ENCODE data around the gene USP32.
"Not testable (repeated sequence)": the region's sequence is repeated elsewhere in the genome, so short reads cannot be mapped to it uniquely, and the experiment has no call there.

USP32 gene

DNA sequence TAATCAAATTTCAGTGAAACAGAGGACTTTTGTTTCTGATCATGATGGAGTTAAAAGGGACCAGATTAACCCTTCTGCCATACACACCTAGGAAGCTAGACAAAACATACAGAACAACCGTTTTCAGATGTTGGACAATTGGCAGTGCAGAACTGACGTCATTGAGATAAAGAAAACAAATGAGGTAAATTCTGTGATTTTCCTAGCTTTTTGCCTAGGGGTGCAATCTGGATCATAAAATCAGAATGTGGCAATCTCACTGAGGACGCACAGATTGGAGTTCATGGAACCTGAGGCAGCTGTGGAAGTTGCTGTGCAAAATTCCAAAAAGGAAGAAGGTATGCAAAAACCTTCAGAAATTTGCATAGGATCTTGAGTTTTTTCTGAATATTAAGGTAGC is 15.0 kb upstream of the USP32 start:
- no peak for DNase-seq

DNA sequence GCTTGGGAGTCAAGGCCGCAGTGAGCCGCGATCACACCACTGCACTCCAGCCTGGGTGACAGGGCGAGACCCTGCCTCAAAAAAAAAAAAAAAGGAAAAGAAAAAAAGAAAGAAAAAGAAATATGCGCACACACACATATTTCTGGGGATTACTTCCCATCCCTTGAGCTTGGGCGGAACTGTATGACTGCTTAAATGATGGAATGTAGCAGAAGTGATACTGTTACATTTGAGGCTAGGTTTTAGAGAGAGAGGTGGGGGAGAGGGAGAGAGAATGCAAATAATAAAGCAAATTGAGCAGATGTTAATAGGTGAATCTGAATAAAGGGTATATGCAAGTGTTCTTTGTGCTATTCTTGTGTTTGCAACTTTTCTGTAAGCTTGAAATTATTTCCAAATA is 12.0 kb upstream of the USP32 start:
- DNase-seq, result no peak

DNA sequence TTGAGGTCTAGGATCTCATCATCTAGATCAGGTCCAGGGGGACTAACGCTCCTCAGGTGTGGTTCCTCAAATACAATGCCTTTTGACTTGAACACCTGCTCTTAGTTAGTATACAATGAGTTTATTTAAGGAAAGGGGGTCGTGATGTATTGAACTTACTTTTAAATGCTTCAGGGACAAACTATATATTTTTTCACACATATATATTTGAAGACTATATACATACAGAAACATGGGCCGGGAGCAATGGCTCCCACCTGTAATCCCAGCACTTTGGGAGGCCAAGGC is 11.5 kb upstream of the USP32 start:
- DNase-seq, result no peak

- no peak for DNase-seq
These were observed 9.9 kb upstream of the USP32 start for GRCh38 chr17:60401819-60402218.

GRCh38 chr17:60398227-60398959 is 6.5 kb upstream of the USP32 start:
- DNase-seq, result no peak

GRCh38 chr17:60396412-60396811 is 4.5 kb upstream of the USP32 start:
- no peak for DNase-seq

DNA sequence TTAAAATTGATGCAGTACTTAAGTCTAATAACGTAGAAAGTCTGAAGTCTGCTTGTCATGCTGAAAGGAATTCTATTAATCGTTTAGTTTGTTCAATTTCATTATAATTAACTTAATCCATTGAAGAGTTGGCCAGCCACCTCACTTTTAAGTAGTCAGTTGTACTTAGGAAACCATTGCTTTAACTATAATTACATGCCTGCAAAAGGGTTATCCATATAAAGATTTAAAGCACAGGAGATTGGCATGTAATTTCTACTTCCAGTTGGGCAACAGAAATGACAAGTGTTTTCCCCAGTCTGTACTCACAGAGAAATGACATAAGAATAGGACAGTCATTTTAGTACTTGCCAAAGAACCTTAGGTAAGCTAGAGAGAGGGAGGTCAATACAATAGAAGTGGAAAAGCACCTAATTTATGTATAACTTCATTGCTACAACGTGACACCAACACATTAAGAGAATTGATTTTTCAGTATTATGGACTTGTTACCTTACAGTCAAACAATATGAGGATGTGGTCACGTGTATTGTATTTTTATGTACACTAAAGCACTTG is 3.7 kb upstream of the USP32 start:
- DNase-seq, result no peak

DNA sequence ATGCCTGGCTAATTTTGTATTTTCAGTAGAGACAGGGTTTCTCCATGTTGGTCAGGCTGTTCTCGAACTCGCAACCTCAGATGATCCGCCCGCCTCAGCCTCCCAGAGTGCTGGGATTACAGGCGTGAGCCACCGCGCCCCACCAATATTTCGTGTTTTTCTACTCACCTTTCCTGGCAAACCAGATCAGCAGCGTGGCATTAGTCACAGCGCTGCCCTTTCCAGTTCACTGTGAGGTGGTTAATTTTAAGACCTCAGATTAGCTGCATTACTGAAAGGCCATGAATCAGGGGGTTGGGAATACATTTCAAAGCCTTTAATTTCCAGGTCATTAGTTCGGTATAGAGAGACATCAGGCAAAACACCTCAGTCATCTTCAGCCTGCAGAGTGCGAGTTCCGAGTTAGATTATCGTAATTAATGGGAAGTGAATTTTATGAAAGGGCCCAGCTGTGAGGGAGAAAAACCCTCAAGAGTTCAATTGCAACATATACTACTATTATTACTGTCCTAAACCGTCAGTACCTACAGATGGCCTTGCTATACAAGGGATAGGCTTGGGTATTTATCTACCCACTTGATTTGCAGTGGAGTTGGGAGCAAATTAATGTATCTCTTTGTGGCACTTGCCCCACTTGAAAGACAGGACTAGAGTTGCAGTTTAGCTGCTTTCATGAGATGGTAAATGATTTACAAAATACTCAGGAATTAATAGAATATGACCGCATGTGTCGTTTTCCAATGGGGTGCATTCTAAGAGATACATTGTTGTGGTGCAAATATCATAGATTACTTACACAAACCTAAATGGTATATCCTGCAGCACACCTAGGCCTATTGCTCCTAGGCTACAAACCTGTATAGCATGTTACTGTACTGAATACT is 2.1 kb upstream of the USP32 start:
- no peak for DNase-seq

GRCh38 chr17:60392845-60393702 is 1.1 kb upstream of the USP32 start:
- DNase-seq, result peak; percentile 46

- DNase-seq, result no peak
These were observed 377 bp downstream of the USP32 start for GRCh38 chr17:60391471-60392041.

GRCh38 chr17:60390925-60391470 is 935 bp downstream of the USP32 start:
- peak; percentile 46 for DNase-seq

DNA sequence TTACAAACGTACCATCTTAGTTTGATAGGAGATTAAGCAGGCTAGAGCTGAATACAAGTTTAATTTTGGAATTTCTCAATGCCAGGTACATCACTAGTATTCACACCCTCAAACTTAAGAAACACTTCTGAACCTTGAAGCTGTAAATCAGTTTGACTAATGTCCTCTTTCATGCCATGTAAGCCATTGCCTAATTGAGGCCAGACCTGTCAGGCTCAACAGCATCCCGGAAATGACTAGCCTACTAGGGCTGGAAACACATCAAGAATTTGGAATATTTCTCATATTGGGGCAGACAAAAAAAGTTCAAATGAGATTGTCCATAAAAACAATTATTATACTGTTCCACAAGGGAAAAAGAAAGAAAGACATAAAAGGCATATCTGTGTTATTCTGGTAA is 1.7 kb downstream of the USP32 start:
- peak; percentile 85 for DNase-seq

GRCh38 chr17:60388742-60389141 is 3.2 kb downstream of the USP32 start:
- DNase-seq, result no peak

DNA sequence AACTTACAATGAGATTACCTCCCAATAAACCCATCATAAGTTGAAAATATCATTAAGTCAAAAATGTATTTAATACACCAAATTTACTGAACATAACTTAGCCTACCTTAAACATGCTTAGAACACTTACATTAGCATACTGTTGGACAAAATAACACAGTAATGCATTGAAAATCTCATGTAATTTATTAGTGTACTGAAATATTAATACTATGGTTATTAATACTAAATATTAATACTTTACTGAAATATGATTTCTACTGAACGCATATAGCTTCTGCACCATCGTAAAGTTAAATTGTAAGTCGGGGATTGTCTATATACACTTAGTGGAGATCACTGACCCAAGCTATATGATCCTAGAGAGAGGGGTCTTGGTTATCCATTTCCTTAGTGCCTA is 4.3 kb downstream of the USP32 start:
- DNase-seq, result no peak

- peak; percentile 38 for DNase-seq
These were observed 5.5 kb downstream of the USP32 start for GRCh38 chr17:60386147-60387058.

DNA sequence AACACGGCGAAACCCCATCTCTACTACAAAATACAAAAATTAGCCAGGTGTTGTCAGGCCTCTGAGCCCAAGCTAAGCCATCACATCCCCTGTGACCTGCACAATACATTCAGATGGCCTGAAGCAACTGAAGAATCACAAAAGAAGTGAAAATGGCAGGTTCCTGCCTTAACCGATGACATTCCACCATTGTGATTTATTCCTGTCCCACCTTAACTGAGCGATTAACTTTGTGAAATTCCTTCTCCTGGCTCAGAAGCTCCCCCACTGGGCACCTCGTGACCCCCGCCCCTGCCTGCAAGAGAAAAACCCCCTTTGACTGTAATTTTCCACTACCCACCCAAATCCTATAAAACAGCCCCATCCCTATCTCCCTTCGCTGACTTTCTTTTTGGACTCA is 7.0 kb downstream of the USP32 start:
- DNase-seq, result not testable (repeated sequence)

DNA sequence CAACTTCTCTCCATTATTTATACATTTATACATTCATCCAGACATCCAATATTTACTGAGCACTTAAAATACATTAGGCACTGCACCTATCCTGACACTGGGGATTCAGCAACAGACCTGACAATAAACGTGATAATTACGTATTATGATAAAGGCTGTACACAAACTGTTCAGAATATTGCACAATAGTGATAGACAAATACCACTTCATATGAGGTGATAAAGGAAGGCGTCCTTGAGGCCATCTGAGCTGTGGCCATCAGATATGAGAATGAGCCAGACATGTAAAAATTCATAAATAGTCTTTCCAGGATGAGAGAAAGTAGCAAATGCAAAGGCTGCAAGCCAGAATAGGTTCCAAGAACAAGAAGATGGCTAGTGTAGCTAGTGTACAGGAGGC is 8.6 kb downstream of the USP32 start:
- DNase-seq, result no peak

GRCh38 chr17:60381958-60382357 is 10.0 kb downstream of the USP32 start:
- no peak for DNase-seq

DNA sequence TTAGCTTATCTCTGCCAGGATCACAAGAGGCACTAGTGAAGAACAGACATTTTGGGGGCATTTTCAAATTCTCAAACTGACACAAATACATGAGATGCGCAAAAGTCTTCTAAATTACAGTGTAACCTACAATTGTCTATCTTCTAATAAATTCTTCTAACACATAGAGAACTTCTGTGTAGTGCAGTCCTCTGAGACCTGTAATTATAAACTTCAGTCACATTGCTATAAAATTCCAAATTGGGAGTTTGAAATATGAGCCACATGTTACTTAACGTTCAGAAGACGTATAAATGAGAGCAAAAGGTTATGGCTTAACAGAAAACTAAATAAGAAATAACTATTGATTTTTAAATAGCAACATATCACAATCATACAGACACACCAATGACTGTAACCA is 12.5 kb downstream of the USP32 start:
- not testable (repeated sequence) for DNase-seq

DNA sequence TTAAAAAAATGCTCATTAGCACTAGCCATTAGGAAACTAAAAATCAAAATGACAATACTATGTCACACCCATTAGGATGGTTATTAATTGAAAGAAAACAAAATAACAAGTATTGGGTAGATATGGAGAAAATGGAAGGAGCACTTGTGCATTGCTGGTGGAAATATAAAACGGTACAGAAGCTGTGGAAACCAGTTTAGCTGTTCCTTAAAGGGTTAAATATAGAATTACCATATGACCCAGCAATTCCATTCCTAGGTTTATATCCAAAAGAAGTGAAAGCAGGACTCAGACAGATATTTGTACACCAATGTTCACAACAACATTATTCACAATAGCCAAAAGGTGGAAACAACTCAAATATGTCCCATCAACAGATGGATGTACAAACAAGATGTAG is 13.7 kb downstream of the USP32 start:
- not testable (repeated sequence) for DNase-seq
